Gastroesophageal sphincter (tissue), 4 donors: Measurements from ENCODE around the gene ACSF2. TPM values are rescaled to one million over a fixed set of nuclear protein-coding genes. Genes with fewer than 3 reads are reported as not detected.

Experiments used
- small RNA-seq, 4 donors: library from RNA; depleted of rRNA; stranded (forward); fragments of <200 nt; gene quantifications; one replicate each; pipeline ENCODE3, GENCODE V24; 2016
- total RNA-seq, 4 donors: library from RNA; depleted of rRNA; stranded (reverse); fragments of >200 nt; gene quantifications; one replicate each; pipeline ENCODE4 v1.1.0, GENCODE V29; 2016

ACSF2 gene
- total RNA-seq, 4 donors from 2014 or later, result 11.5 to 23.3 (median 16.1) TPM

Small RNAs within 50 kb of the gene (small RNA-seq; reads per million reads assigned to genes)
- gene RF00019, result 0 reads per million in 4 donors

Other genes starting within 250 kb of the ACSF2 start
- gene COL1A1, start 224.6 kb upstream of the ACSF2 start, total RNA-seq, result 10 to 100 TPM; 14.6 to 92.9 (median 69.7) TPM
- gene TMEM92, start 151.8 kb upstream of the ACSF2 start, total RNA-seq, result under 1 TPM in 1 of 4 donors, not detected in 3; 0.16 TPM
- gene XYLT2, start 80.1 kb upstream of the ACSF2 start, total RNA-seq, result 10 to 100 TPM; 19.4 to 30.7 (median 23.4) TPM
- gene MRPL27, start 53.0 kb upstream of the ACSF2 start, total RNA-seq, result 10 to 100 TPM; 40.3 to 62.1 (median 52.2) TPM
- gene EME1, start 53.0 kb upstream of the ACSF2 start, total RNA-seq, result under 1 TPM in 1 of 4 donors, not detected in 3; 0.54 TPM
- gene LRRC59, start 28.7 kb upstream of the ACSF2 start, total RNA-seq, result 10 to 100 TPM; 34.4 to 76.6 (median 50.3) TPM
- gene CHAD, start 42.7 kb downstream of the ACSF2 start, total RNA-seq, result not detected
- gene RSAD1, start 52.6 kb downstream of the ACSF2 start, total RNA-seq, result 10 to 100 TPM; 10.7 to 26.3 (median 21.3) TPM
- under 1 TPM in 2 of 4 donors, not detected in 2; 0.27 to 0.31 TPM for gene MYCBPAP, start 82.2 kb downstream of the ACSF2 start, total RNA-seq
- gene EPN3, start 106.5 kb downstream of the ACSF2 start, total RNA-seq, result 1 to 10 TPM in 1 of 4 donors, not detected in 3; 7.3 TPM
- gene SPATA20, start 121.0 kb downstream of the ACSF2 start, total RNA-seq, result 10 to 100 TPM; 45.0 to 75.3 (median 59.8) TPM
- gene CACNA1G, start 134.5 kb downstream of the ACSF2 start, total RNA-seq, result under 1 TPM in 3 of 4 donors, not detected in 1; 0.15 to 0.94 (median 0.16) TPM
- 10 to 100 TPM in 1 of 4 donors, 1 to 10 TPM in 3; 2.0 to 18.7 (median 5.1) TPM for gene ABCC3, start 208.7 kb downstream of the ACSF2 start, total RNA-seq